Fibroblast of lung (primary cell): Measurements from ENCODE around the gene FHIT. TPM values are rescaled to one million over a fixed set of nuclear protein-coding genes. Genes with fewer than 3 reads are reported as not detected.

Experiments used
- DNase-seq, 2 donors: peaks; one replicate each; pipeline versions ENCODE4 v3.0.0 to v3.0.0-alpha.2; 2010; ENCODE audit warnings: low read depth in 2 of 2
- H2AFZ ChIP-seq: 2 replicates; pipeline ENCODE4 v1.5.1; 2012; ENCODE audit warnings: low read length, control low read depth, inconsistent platforms
- H3K27ac ChIP-seq: 2 replicates; pipeline ENCODE4 v1.5.1; 2011; ENCODE audit warnings: low read length, control low read depth; ENCODE audit not compliant: insufficient read depth
- H3K27me3 ChIP-seq: 2 replicates; pipeline ENCODE4 v1.5.1; 2011; ENCODE audit warnings: mild to moderate bottlenecking, low read length; ENCODE audit not compliant: control insufficient read depth, insufficient read depth
- H3K36me3 ChIP-seq: 2 replicates; pipeline ENCODE4 v1.5.1; 2011; ENCODE audit warnings: low read length; ENCODE audit not compliant: control insufficient read depth, insufficient read depth
- H3K4me1 ChIP-seq: 2 replicates; pipeline ENCODE4 v1.5.1; 2011; ENCODE audit warnings: low read length; ENCODE audit not compliant: control insufficient read depth, insufficient read depth; ENCODE audit errors: extremely low read depth
- H3K4me2 ChIP-seq: 2 replicates; pipeline ENCODE4 v1.5.1; 2011; ENCODE audit warnings: low read length, control low read depth; ENCODE audit not compliant: insufficient read depth; ENCODE audit errors: extremely low read depth
- H3K4me3 ChIP-seq, 4 experiments: fragments of 200-600 bp in 1 of 4; sonication (generic) in 1 of 4; replicated peaks in 1 of 4; 2 replicates each; pipeline ENCODE4 v1.5.1; 2011 to 2016; ENCODE audit warnings: low read length in 4 of 4, low read depth in 3 of 4, mild to moderate bottlenecking in 3 of 4, control low read depth in 2 of 4, inconsistent platforms in 1 of 4, mixed read lengths in 1 of 4; ENCODE audit not compliant: insufficient read depth in 1 of 4; ENCODE audit errors: control extremely low read depth in 1 of 4
- H3K79me2 ChIP-seq: 2 replicates; pipeline ENCODE4 v1.5.1; 2012; ENCODE audit warnings: mild to moderate bottlenecking, low read length, inconsistent platforms; ENCODE audit not compliant: control insufficient read depth, insufficient read depth
- H3K9ac ChIP-seq: 2 replicates; pipeline ENCODE4 v1.5.1; 2011; ENCODE audit warnings: mild to moderate bottlenecking, low read length, control low read depth; ENCODE audit not compliant: insufficient read depth
- H3K9me3 ChIP-seq: 2 replicates; pipeline ENCODE4 v1.5.1; 2012; ENCODE audit warnings: low read depth, low read length; ENCODE audit not compliant: control insufficient read depth, insufficient read depth
- H4K20me1 ChIP-seq: 2 replicates; pipeline ENCODE4 v1.5.1; 2011; ENCODE audit warnings: low read length; ENCODE audit not compliant: control insufficient read depth, insufficient read depth; ENCODE audit errors: extremely low read depth
- EZH2 ChIP-seq: IDR thresholded peaks from 2 replicates; pipeline ENCODE4 v1.5.1; 2012; ENCODE audit warnings: low read length, control low read depth, mild to moderate bottlenecking; ENCODE audit errors: missing control alignments
- polyA plus RNA-seq, 2 donors: library from polyadenylated mRNA; depleted of rRNA in 1 of 2; stranded (reverse) in 1 of 2; unstranded in 1 of 2; fragments of >200 nt; gene quantifications; 2 replicates each; pipeline ENCODE4 v1.2.1, GENCODE V29; 2011 to 2012; ENCODE audit warnings: missing spikeins in 1 of 2
- total RNA-seq: library from RNA; depleted of rRNA; stranded (reverse); fragments of >200 nt; gene quantifications from 2 replicates; pipeline ENCODE4 v1.2.1, GENCODE V29; 2014
- TF ChIP-seq, protein P1 (sequence below), 2 donors: IDR thresholded peaks in 1 of 2; conservative IDR thresholded peaks in 1 of 2; 1 replicate in 1 of 2; 2 replicates in 1 of 2; pipeline ENCODE4 v1.5.1; 2011 to 2012; ENCODE audit warnings: low read length in 2 of 2, control low read depth in 1 of 2, inconsistent platforms in 1 of 2, low read depth in 1 of 2, mild to moderate bottlenecking in 1 of 2

Gene FHIT
- total and polyA plus RNA-seq, 2 donors (not counting 1 experiment from before 2014, with no cell fraction given): 0.79 to 2.1 TPM

DNA sequence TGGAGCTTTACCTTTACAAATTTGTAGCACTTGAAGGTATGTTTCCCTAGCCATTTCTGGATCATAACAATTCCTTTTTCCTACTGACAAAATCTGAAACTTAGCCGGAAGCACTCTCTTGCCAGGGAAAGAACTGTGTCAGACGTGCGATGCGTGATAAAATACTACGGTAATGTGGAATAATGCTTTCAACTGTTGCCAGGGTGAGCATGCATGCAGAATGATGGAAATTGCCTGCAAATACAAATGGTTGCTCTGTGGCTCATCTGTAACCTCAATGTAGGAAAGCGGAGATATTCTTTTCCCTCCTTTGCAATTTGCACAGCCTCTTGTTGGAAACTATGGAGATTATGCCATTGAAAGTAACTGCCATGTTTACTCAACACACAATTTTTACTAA lies 1464.9 kb downstream of the FHIT start:
- H3K36me3 ChIP-seq: no peaks in the 10 kb centered on the region
- H3K27me3 ChIP-seq: no peaks in the 10 kb centered on the region
- H2AFZ ChIP-seq: no peak overlapping the region
- H3K79me2 ChIP-seq: no peaks in the 10 kb centered on the region
- H3K9me3 ChIP-seq: no peaks in the 10 kb centered on the region
- no peak overlapping the region for H3K4me3 ChIP-seq
- no peak for DNase-seq
- no peaks in the 10 kb centered on the region for H4K20me1 ChIP-seq
- no peak for TF ChIP-seq EZH2
- TF ChIP-seq, protein P1, sequence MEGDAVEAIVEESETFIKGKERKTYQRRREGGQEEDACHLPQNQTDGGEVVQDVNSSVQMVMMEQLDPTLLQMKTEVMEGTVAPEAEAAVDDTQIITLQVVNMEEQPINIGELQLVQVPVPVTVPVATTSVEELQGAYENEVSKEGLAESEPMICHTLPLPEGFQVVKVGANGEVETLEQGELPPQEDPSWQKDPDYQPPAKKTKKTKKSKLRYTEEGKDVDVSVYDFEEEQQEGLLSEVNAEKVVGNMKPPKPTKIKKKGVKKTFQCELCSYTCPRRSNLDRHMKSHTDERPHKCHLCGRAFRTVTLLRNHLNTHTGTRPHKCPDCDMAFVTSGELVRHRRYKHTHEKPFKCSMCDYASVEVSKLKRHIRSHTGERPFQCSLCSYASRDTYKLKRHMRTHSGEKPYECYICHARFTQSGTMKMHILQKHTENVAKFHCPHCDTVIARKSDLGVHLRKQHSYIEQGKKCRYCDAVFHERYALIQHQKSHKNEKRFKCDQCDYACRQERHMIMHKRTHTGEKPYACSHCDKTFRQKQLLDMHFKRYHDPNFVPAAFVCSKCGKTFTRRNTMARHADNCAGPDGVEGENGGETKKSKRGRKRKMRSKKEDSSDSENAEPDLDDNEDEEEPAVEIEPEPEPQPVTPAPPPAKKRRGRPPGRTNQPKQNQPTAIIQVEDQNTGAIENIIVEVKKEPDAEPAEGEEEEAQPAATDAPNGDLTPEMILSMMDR (conservative IDR thresholded peaks at IDR 0.05 in 1 of 2, IDR thresholded peaks at IDR 0.05 in 1 of 2; ENCODE audit: low read depth in 1 of 2, low read length in 2 of 2): no peak
- no peak overlapping the region for H3K9ac ChIP-seq
- no peak overlapping the region for H3K27ac ChIP-seq
- no peak overlapping the region for H3K4me2 ChIP-seq
- no peaks in the 10 kb centered on the region for H3K4me1 ChIP-seq

DNA sequence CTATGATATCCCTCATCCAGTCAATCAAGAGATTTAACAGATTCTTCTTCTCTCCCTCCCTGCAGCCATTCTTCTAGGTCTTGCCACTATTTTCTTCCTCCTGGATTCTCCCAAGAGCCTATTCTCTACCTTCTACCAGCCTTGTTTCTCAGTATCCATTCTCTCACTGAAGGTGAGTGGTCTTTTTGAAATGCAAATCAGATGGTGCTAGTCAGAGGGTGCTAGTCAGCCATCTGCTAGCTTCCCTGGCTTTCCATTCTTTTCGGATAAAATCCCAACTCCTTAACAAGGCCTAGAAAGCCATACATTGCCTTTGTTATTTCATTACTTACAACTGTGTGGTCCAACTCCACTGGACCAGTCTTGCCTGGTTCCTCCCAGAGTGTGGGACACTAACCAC lies 1467.1 kb downstream of the FHIT start:
- H3K27me3 ChIP-seq: no peaks in the 10 kb centered on the region
- H2AFZ ChIP-seq: no peak overlapping the region
- H3K9ac ChIP-seq: no peak overlapping the region
- no peak overlapping the region for H3K4me3 ChIP-seq
- no peaks in the 10 kb centered on the region for H3K79me2 ChIP-seq
- no peak for DNase-seq
- no peaks in the 10 kb centered on the region for H3K9me3 ChIP-seq
- no peaks in the 10 kb centered on the region for H3K4me1 ChIP-seq
- no peak for TF ChIP-seq EZH2
- TF ChIP-seq, protein P1 (conservative IDR thresholded peaks at IDR 0.05 in 1 of 2, IDR thresholded peaks at IDR 0.05 in 1 of 2; ENCODE audit: low read depth in 1 of 2, low read length in 2 of 2): no peak
- H4K20me1 ChIP-seq: no peaks in the 10 kb centered on the region
- no peak overlapping the region for H3K4me2 ChIP-seq
- no peaks in the 10 kb centered on the region for H3K36me3 ChIP-seq
- no peak overlapping the region for H3K27ac ChIP-seq

GRCh38 chr3:59783468-59783988 lies 1467.7 kb downstream of the FHIT start:
- H3K4me1 ChIP-seq: no peaks in the 10 kb centered on the region
- no peak overlapping the region for H2AFZ ChIP-seq
- TF ChIP-seq, protein P1 (conservative IDR thresholded peaks at IDR 0.05 in 1 of 2, IDR thresholded peaks at IDR 0.05 in 1 of 2; ENCODE audit: low read depth in 1 of 2, low read length in 2 of 2): no peak
- no peak for TF ChIP-seq EZH2
- H3K4me3 ChIP-seq: no peak overlapping the region
- no peaks in the 10 kb centered on the region for H4K20me1 ChIP-seq
- H3K27me3 ChIP-seq: no peaks in the 10 kb centered on the region
- DNase-seq: no peak
- H3K27ac ChIP-seq: no peak overlapping the region
- no peaks in the 10 kb centered on the region for H3K36me3 ChIP-seq
- H3K79me2 ChIP-seq: no peaks in the 10 kb centered on the region
- H3K9me3 ChIP-seq: no peaks in the 10 kb centered on the region
- no peak overlapping the region for H3K9ac ChIP-seq
- H3K4me2 ChIP-seq: no peak overlapping the region
